ENCODE measurements around the gene ARHGAP42. TPM values are rescaled to one million over a fixed set of nuclear protein-coding genes. Genes with fewer than 3 reads are reported as not detected.
A peak's percentile ranks its signal among the peaks of the same experiment; 100 is the strongest.

Gene ARHGAP42
- total RNA-seq, 4 donors from 2014 or later, result 21.8 to 55.7 (median 35.9) TPM

GRCh38 chr11:100978442-100978841 is 291.4 kb downstream of the ARHGAP42 start:
- Histone ChIP-seq H3K9me3 (no peaks in the 10 kb centered on the region), H3K4me1 (no peaks in the 10 kb centered on the region), H3K27ac (no peak overlapping the region), H3K36me3 (peaks cover 12 to 14% of the 10 kb centered on the region in 2 donors), H3K27me3 (no peaks in the 10 kb centered on the region), H3K4me3 (replicated peaks in 1 of 3) (no peak overlapping the region)
- TF ChIP-seq CTCF (IDR thresholded peaks at IDR 0.05) (no peak), POLR2A (IDR thresholded peaks at IDR 0.05) (no peak)
- no peak for DNase-seq
- 76 to 82% methylated on average over 2 of the region's 2 CpGs for WGBS, 2 donors
- intact Hi-C loops (cut with DNase I), result no loop called here

GRCh38 chr11:100978939-100979338 is 291.9 kb downstream of the ARHGAP42 start:
- DNase-seq, result no peak
- Histone ChIP-seq H3K4me3 (replicated peaks in 1 of 3) (no peak overlapping the region), H3K9me3 (no peaks in the 10 kb centered on the region), H3K4me1 (no peaks in the 10 kb centered on the region), H3K36me3 (peaks cover 12 to 14% of the 10 kb centered on the region in 2 donors), H3K27ac (no peak overlapping the region), H3K27me3 (no peaks in the 10 kb centered on the region)
- no peak for TF ChIP-seq POLR2A (IDR thresholded peaks at IDR 0.05)
- no peak for TF ChIP-seq CTCF (IDR thresholded peaks at IDR 0.05)
- 87 to 95% methylated on average over 2 of the region's 2 CpGs for WGBS, 2 donors
- intact Hi-C loops (cut with DNase I), result no loop called here

GRCh38 chr11:100980156-100980555 is 293.1 kb downstream of the ARHGAP42 start:
- 88 to 90% methylated on average over 3 of the region's 3 CpGs for WGBS, 2 donors
- no peak for DNase-seq
- H3K27me3 ChIP-seq, result no peaks in the 10 kb centered on the region
- H3K9me3 ChIP-seq, result no peaks in the 10 kb centered on the region
- intact Hi-C loops (cut with DNase I), result no loop called here
- no peak overlapping the region for H3K27ac ChIP-seq
- TF ChIP-seq CTCF (IDR thresholded peaks at IDR 0.05) (peak in 1 of 6 experiments; percentile 6), POLR2A (IDR thresholded peaks at IDR 0.05) (no peak)
- H3K36me3 ChIP-seq, result peaks cover 7 to 14% of the 10 kb centered on the region in 2 donors
- no peaks in the 10 kb centered on the region for H3K4me1 ChIP-seq
- H3K4me3 ChIP-seq (replicated peaks in 1 of 3), result no peak overlapping the region

GRCh38 chr11:100981196-100981824 is 294.2 kb downstream of the ARHGAP42 start:
- Histone ChIP-seq H3K27ac (no peak overlapping the region), H3K9me3 (no peaks in the 10 kb centered on the region), H3K4me3 (replicated peaks in 1 of 3) (no peak overlapping the region), H3K36me3 (peaks cover 6 to 13% of the 10 kb centered on the region in 2 donors), H3K27me3 (no peaks in the 10 kb centered on the region), H3K4me1 (no peaks in the 10 kb centered on the region)
- 88 to 92% methylated on average over 1 of the region's 1 CpG for WGBS, 2 donors
- TF ChIP-seq CTCF (IDR thresholded peaks at IDR 0.05) (no peak), POLR2A (IDR thresholded peaks at IDR 0.05) (no peak)
- intact Hi-C loops (cut with DNase I), result no loop called here
- no peak for DNase-seq

- TF ChIP-seq POLR2A (IDR thresholded peaks at IDR 0.05), result no peak
- no peak for TF ChIP-seq CTCF (IDR thresholded peaks at IDR 0.05)
- Histone ChIP-seq H3K4me3 (replicated peaks in 1 of 3) (no peak overlapping the region), H3K4me1 (no peaks in the 10 kb centered on the region), H3K9me3 (no peaks in the 10 kb centered on the region), H3K36me3 (peaks cover 6 to 8% of the 10 kb centered on the region in 2 donors), H3K27ac (no peak overlapping the region), H3K27me3 (no peaks in the 10 kb centered on the region)
- no peak for DNase-seq
- 94 to 96% methylated on average over 3 of the region's 3 CpGs for WGBS, 2 donors
- intact Hi-C loops (cut with DNase I), result no loop called here
Observed at GRCh38 chr11:100984668-100985067, 297.6 kb downstream of the ARHGAP42 start.
